Colon (tissue), 2 donors: ENCODE data around the gene PRKCH.

Experiments
- FAIRE-seq: peaks from 2 replicates; lab custom pipeline; 2012; peaks lifted over from hg19 to GRCh38; lab: Jason Lieb, UNC
- donor health status: control.
- donor health status: control.

PRKCH gene

DNA sequence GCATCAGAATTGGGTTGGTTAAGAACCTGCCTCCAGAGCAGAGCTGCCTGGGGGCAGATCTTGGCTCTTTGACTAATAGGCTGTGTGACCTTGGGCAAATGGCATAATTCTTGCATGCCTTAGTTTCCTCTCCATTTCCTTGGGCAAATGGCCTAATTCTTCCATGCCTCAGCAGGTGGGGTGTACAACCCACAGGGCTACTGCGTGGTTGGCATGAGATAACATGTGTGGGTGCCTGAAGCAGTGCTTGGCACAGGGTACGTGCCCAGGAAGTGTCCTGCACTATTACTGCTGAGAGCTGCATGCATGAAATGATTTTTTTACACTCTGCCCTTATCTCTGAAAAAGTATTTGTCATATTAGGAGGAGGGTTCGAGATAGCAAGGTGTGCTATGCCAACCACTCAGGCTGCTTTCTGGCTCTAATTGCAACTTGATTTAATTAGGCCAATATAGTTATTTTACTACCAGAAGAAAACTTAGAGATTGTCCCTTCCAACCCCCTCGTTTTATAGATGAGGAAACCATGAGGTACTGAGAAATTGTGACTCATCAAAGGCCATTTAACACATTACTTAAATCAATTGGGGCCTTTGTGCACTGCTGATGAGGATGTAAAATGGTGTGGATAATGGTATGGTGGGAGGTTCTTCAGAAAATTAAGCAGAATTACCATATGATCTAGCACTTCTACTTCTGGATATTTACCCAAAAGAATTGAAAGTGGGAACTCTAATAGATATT, 212.3 kb downstream of the PRKCH start:
- no peak for FAIRE-seq

DNA sequence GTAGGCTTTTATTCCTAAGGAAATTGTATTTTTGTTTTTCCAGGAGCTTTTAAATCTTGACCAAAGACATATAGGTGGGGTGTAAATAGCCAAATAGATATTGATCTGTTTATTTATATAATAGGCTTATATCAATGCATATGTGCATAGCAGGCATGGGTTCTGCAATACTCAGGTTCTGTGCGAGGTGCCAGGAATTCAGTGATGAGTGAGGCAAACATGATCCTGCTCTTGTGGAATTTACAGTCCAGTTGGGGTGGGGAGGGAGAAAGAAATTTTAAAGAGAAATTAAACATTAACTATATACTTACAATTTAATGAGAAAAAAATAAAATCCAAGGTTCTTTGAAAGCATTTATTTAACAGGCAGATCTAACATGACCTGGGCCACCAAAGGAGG, 213.7 kb downstream of the PRKCH start:
- FAIRE-seq, result no peak

DNA sequence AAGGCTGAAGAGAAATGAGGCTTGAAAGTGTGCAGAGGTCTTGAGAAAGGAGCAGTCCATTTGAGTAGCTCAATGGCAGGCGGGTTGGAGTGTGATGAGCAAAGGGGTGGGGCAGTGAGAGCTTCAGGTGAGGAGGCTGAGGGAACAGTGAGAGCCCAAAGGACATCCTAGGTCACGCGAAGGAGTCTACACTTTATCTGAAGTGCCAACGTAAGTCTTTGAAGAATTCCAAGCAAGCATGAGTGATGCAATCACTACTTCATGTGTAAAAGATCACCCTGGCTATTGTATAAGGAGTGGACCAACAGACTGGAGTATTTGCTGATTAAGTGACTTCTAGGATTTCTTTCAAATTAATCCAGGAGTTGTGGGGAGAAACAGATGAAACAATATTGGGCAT, 214.1 kb downstream of the PRKCH start:
- FAIRE-seq, result no peak

DNA sequence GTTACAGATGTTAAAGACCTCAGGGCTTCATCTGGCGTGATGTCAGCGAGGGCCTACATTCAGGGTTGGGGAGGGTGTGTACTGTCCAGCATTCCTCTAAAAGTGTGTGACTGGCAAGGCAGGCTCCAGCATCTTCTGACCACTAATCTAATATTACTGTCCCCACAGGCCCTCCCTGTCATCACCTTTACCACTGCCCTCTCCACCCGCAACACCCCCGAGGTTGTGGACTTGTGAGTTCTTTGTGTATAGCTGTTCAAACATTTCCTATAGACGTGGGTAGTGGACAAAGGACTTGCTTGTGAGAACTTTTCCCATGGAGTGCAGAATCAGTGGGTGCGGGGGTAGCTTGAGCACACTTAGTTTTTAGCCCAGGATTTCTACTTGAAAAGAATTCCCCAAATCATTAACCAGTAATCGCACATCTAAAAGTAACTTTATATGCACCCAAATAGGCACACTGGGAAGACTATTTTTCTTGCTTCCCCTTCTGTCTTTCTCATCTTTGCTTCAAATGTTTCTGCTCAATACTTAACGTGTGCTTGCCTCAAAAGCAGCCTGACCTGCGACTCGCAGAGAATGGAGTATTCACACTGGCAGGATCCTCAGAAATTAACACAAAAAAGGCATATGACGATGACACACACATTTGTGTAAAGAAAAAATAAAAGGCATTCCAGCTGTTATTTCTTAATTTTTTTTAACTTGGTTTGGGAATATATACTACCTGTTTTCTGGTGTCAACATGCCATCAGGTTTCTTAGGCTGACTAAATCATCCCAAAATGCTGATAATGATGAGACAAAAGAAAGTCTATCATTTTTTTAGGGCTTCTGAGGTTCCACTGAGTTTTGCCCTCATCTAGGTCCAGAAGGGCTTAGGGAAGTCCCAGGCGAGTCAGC, 215.5 kb downstream of the PRKCH start:
- no peak for FAIRE-seq

DNA sequence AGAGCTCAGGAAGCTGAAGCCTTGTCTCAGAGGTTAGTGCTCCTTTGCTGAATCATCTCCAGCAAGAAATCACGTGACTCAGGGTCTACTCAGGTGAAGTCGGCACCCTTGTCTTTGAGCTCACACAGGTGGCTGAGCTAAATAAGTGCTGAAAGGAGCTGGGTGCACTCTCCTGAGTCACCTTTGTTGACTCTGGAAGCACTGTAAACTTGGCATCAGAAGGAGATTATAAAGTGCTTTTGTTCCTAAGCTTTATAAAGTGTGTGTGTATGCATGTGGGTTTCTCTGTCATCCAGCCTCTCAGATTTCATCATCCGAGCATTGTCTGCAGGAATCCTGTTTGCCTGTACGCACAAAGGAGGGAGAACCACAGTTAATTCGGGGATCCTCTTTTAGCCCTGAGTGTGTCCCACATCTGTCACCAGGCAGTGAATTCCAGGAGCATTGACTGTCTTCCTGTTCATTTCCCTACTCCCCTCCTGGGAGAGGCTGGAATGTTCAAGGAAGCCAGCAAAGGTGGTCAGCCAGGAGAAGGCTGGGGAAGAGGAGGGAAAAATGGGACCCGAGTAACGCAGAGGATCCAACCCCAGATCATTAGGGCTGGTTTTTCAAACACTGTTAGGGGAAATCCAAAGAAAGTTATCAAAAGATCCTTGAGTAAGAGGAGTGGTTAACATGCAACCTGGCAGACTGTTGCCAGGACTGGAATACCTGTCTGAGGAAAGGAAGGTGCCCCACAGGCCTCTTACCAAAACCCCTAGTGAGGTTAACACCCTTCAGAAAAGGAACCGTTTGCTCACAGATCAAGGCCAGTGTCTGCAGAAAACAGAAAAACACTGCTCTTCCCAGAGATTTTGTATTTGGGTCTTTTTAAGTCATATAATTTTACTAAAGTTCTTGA, 216.4 kb downstream of the PRKCH start:
- no peak for FAIRE-seq

DNA sequence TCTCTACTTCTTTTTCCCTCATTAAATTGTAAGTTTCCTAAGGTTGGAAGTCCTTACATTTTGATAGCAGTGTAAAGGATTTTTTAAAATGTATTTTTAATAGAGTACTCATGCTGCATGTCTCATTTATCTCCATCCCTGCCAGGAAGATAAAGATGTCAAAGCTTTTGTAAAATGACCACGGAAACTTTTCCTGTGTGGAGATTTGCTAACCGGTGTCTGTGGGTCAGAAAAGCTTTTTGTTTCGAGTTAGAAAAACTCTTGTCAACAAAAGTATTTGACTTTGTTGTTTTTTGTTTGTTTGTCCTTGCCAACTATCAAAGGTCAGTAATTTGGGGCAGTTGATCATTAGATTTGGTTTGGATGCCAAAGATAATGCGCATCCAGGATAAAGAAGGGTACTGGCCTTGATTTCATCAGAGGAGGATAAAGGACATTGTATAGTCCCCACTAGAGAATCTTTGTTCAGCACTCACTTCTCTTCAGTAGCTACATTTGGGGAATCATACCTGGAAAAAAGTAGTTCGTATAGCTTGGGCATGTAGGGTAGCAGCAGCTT, 217.2 kb downstream of the PRKCH start:
- no peak for FAIRE-seq

DNA sequence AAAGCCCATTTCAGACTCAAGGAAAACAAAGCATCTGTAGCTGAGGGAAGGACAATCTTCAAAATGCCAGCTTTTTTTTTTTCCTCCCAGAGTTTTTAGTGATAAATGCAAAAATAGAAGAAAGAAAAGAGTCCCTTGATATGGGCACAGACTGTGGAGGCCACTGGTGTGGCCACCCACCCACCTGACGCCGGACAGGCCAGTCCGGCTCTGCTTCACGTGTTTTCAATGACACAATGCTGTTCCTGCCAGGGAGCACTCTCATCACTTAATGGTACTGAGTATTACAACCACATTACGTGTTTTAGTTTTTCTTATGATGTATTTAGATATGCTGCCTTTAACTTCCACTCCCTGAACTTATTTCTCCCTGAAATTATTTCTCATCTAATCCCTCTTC, 218.3 kb downstream of the PRKCH start:
- no peak for FAIRE-seq

DNA sequence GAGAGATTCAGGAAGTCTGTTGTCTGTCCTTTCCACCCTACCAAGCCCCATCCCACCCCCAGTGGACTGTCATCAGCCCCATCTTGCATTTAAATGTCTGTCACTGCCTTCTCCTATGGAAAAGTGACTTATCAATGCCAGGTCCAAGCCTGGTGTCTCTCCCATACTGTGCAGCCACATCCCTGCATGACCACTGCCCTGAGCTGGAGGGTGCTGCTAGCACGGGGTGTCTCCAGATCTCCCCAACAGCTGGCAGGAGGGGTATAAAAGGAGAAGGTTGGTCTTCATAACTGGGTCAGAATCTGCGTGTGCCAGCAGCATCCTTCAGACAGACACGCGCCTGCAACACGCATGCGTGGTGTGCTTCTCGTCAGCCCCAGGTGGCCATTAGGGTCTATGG, 219.6 kb downstream of the PRKCH start:
- FAIRE-seq, result no peak

DNA sequence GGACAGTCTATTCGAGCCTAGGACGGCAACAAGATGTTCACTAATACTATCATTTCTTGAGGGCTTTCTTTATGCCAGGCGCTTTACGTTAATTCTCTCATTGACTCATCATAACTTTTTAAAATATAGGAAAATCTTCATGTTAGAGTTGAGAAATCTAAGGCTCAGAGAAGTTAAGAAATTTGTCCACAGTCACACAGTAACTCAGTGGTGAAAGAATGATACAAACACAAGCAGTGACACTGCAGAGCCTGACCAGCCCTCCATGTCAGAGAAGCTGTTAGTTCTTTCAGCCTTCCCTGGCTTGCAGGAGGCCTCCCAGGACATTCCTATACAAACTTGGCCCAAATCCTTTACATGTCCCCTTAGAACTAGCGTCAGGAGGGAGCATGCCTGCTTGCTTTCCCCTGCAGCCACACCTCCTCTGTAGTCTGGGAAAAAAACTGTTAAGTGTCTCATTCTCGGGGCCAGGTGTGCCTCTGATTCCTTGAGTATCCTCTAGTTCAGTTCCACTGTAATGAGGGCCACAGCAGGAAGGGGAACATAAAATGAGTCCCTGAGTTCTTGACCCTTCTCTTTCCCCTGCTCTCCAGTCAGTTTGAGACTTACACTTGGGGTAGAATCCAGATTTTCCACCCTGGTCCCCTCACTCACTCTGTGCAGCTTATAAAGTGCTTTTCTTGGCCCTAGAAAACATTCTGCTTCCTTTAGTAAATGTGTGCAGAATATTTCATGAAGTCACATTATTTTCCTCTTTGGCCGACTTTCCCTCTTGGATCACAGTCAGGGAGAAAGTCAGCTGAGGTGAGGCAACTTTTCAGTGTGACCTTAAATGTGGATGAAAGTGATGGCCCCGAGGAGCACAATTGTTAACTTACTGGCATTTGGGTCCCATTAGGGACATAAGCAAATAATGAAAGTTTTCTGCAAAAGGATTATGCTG, 221.7 kb downstream of the PRKCH start:
- no peak for FAIRE-seq

DNA sequence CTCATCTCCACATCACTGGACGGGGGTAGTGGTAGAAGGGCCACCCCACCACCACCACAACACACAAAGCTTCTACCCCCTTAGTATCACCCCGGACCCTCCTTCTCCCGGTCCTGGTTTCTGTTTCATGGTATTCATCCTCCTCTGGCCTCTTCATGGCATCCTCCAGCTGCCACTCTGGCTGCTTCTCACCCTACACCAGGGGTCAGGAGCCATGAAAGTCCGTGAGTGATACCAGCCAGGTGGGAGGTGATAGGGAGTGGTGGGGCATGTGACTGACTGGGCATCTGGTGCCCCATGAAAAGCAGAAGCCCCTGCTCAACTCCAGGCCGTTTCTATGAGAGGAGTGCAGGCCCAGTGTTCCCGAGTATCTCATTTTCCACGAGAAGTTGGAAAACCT, 222.6 kb downstream of the PRKCH start:
- FAIRE-seq, result no peak

DNA sequence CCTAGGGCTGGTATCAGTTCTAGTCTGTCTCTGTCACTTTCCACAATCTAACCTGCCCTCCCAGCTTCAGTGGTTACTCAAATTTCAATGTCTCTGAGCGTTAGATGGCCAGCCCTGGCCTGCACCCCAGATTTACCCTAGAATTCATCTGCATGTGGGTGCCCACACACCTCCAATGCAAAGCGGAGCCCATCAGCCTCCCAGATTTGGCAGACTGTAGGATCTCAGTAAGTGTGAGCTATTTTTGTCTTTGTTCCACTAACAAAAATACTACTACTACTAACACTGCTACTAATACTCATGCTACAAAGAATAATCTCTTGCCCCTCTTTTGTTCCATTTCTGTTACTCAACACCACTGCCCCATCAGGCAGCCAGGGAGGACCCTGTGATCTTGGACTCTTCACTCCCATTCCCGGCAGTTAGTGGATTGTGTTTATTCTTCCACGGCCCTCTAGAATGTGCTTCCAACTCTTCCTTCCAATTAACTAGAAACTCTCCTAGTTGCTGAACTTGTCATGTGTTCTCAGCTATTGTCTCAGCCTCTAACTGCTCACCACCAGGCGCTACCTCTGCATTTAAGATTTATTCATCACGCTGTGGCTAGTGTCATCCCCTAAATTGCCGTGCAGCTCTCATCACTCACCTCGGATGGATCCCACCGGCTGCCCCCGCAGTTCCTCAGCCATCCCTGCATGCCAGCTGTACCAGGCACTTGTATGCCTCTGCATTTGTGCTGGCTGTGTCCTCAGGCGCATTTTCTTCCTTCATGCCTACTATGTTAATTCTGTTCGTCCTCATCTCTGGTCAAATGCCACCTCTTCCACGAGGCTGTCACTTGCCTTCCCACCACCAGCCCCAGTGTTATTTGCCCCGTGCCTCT, 223.3 kb downstream of the PRKCH start:
- FAIRE-seq, result no peak

DNA sequence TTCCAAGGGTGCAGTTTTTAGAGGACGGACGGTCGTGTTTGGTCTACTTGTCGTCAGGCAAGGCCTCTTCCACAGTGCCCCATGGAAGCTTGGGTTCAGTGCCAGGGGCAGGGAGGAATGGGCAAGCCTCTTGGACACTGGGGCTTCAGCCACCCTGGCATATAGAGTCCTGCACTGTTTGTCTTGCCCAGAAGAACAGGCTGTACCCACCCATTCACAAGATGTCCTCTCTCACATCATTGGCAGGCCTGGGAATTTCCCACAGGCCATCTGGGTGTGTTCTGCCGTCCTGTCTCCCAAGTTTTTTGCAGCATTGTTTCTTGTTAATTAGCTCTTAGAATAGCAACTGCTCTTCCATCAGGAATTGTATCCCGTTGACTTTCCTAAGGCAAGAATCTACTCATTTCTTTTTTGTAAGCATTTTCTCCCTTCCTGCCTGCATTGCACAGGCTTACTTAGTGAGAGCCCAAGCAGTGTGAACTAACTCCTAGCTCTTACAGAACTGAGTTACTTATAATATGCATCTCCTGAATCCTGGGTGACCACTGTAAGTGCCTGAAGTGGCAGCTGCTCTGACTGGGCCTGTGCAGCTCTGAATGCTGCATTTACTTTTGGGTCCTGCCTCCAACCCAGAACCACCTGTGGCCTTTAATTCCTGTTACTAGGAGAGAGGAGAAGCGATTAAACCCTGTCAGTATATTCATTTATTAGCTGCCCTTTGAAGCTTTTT, 224.5 kb downstream of the PRKCH start:
- no peak for FAIRE-seq

DNA sequence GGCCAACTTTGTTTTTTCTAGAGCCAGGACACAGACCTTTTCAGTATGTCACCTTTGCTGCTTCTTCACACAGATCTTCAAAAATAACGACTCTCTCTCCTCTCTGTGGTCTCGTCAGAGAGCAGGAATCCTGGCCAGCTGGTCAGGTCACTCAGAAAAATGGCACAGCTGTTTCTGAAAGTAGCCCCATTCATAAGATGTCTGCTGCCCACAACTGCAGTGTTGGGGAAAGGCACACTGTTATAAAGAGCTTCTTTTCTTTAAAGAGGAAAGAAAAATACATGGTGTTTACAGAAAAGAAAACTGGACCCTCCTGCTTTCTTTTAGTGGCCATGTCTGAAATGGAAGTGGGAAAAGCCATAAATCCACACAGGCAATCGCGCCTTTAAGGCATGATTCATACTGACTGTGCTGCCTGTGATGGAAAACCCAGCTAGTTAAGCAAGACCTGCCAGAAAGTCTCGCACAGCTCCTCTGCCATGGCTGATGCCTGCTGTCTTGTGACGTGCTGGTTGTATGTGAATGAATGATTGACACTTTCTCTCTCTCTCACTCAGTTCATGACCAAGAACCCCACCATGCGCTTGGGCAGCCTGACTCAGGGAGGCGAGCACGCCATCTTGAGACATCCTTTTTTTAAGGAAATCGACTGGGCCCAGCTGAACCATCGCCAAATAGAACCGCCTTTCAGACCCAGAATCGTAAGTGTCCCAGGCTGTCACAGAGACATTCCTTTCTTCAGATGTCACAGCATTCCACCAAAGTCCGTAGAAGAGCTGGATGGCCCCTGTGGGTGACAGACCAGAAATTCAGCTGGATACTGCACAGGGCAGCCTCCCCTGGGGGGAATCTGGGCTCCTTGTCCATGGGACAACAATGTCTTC, 226.0 kb downstream of the PRKCH start:
- FAIRE-seq, result no peak

DNA sequence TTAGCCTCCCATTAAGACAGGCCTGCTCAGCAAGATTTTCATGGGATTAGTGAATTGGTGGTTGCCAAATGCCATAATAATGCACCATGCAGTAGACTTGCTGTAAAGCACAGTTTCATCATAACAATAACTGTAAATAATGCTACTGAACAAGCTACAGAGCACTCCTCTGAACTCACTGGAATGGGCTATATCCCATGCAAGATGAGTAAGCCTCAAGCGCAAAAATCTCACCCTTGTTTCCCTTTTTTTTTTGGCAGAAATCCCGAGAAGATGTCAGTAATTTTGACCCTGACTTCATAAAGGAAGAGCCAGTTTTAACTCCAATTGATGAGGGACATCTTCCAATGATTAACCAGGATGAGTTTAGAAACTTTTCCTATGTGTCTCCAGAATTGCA, 228.0 kb downstream of the PRKCH start:
- no peak for FAIRE-seq

DNA sequence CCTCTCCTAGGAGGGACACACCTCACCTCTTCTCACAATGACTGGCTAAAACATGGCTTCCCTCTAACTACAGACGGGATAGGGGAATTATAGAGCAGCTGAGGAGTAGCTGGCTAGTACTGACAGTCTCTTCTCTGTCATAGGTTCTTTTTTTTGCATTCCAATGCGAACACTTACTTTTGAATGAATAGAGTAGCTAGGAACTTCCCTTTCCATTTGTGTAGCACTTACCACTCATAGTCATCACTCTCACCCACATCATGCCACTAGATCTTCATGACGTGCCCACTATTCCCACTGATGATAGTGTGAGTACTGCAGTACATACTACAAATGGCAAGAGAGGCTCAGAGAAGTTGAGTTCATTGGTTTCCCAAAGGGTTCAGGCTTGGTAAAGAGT, 230.0 kb downstream of the PRKCH start:
- FAIRE-seq, result no peak

DNA sequence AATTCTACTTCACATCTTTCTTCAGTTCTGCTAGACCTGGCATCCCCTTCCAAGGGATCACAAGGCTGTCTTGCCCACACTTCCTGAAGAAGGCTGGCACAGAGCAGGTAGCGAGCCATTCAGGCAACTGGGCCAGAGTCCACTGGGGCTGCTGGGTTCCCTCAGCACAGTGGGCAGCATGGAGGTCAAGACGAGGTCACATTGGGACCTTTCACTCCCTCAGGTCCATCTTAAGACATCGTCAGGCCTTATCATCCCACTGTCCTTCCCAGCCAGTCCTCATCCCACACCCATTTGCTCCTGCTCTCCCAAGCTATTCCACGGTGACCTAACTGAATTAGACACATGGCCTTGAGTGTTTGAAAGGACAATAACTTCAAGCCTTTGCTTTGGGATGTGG, 230.9 kb downstream of the PRKCH start:
- no peak for FAIRE-seq

DNA sequence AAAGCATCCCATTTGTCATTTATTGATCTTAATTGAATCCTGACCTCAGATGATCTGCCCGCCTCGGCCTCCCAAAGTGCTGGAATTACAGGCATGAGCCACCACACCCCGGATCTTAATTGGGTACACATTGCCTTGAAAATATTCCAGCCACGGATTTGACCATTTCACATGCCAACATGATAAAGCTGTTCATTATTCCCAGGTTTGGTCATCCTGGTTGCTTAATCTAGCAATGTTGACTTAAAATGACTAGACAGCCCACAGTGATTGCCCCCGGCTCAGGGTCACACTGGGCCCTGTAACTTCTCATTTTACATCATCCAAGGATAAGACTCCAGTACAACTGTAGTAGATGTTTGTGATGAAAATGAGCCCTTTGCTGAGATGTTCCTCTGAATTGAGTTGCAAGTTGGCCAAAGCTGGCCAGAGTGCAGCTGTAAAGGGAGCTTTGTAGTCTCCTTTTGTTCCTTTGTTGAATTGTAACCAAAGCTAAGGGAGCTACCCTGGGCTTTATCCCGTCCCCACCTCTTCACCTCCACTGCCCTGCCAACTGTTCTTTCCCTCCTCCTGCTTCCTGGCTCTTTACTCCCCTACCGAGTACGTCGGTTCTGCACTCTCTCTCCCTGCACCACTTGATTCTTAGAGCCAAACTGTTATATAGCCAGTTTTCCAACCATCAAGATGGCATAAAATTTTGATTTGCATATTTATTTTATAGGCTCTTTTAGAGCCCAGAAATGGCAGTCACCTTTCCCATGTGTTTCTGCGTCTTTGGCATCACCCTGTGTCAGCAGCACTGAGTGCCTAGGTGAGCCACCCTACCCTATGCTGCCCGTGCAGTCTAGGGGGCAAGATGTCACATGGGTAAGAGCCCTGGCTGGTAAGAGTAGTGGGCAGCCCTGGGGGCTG, 232.6 kb downstream of the PRKCH start:
- no peak for FAIRE-seq
